HL-60 (cell line): ENCODE data around the gene PABPC1L.

Experiments used
- POLR2AphosphoS5 ChIP-seq: IDR thresholded peaks from 2 replicates; pipeline ENCODE4 v1.6.1; 2012; ENCODE audit warnings: low read depth
- TF ChIP-seq, protein P1 (sequence below): IDR thresholded peaks from one replicate; pipeline ENCODE4 v1.5.1; 2011; ENCODE audit warnings: low read length, control low read depth, inconsistent platforms; ENCODE audit not compliant: insufficient read depth

DNA sequence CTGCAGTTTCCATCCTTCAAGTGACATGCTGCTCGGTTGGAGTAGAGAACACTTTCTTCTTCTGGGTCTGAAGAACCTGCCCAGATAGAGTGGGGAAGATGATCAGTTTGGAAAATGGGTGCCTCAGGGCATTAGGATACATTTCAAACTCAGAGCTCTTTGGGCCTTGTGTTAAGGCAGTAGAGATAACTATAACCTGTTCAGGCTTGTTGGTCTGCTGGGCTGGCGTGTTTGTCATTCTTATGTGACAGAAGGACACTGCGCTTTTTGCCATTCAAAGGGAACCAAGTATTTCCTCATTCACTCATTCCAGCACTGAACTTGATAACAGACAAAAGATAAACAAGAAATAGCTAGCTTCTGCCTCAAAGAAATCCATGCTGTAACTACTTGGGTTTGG is 46.5 kb downstream of the PABPC1L start:
- TF ChIP-seq POLR2AphosphoS5, result no peak
- TF ChIP-seq, protein P1, sequence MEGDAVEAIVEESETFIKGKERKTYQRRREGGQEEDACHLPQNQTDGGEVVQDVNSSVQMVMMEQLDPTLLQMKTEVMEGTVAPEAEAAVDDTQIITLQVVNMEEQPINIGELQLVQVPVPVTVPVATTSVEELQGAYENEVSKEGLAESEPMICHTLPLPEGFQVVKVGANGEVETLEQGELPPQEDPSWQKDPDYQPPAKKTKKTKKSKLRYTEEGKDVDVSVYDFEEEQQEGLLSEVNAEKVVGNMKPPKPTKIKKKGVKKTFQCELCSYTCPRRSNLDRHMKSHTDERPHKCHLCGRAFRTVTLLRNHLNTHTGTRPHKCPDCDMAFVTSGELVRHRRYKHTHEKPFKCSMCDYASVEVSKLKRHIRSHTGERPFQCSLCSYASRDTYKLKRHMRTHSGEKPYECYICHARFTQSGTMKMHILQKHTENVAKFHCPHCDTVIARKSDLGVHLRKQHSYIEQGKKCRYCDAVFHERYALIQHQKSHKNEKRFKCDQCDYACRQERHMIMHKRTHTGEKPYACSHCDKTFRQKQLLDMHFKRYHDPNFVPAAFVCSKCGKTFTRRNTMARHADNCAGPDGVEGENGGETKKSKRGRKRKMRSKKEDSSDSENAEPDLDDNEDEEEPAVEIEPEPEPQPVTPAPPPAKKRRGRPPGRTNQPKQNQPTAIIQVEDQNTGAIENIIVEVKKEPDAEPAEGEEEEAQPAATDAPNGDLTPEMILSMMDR, result no peak
